DMS79 treated with DMSO at 0.1 percent for 48 hours (cell line): ENCODE measurements around the gene RAB44.
A peak's percentile ranks its signal among the peaks of the same experiment; 100 is the strongest.

ENCODE experiments used
- DNase-seq: peaks from one replicate; lab custom pipeline; 2025; lab: John Stamatoyannopoulos, UW

RAB44 gene

DNA sequence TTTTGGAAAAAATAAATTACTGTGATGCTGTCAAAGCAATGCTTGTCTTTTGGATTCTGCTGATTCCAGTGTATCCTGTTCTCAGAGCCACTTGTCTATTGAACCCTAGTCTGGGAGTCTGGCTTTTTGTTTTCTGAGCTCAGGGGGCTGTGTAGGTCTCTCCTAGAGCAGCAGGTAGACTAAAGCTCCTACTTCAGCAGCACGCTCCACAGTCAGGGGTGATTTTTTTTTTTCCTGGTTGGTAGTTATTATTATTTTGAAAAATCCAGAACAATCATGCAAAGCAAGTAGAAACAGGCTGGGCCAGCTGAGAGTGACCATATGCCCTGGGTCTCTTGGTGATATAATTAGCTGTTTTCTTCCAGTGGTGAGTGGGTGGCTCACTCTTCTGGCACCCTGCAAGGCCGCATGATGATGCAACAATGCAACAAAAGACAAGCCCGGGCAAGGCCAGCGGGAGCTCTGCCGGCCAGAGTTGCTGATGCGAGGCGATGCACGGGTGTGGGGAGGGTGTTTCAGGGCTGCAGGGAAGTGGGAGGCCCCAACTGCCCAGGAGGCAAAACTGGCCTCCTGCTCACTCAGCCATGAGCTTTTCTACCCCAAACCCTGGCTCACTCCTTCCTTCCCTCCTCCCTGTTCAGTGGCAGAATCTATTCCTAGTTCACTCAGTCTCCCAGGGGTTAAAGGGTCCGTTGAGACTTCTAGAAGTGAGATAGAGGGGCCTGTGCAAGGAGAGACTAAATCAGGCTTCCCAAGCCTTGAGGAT lies 30.6 kb upstream of the RAB44 start:
- DNase-seq: peak; percentile 91

DNA sequence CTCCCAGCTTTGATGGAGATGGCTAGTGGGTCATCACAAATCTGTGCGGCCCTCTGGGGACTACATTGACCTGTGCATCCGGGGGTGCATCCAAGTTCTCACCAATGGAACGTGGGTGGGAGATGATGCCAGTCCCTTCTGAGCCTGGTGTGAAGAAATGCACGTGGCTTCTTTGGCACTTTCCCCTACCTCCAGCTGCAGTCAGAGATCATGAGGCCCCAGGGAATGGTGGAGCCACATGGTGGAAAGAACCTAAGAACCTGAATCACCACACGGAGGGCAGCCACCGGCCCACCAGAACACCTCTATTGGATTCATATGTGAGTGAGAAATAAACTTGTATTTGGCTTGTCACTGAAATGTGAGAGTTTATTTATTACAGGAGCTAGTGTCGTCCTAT lies 29.0 kb upstream of the RAB44 start:
- no peak for DNase-seq

GRCh38 chr6:36669002-36669401 lies 28.6 kb upstream of the RAB44 start:
- no peak for DNase-seq

DNA sequence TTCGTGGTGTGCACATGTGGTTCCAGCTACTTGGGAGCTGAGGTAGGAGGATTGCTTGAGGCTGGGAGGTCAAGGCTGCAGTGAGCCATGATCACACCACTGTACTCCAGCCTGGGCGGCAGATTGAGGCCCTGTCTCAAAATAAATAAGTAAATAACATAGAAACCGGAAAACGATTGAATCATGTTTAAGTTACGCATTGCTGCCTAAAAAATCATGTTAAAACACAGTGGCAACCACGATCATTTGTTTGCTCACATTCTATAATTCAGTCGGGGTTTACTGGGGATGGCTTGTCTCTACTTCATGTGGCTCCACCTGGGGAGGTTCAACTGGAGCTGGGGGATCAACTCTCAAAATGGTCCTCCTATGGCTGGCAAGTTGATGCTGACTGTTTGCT lies 27.4 kb upstream of the RAB44 start:
- no peak for DNase-seq

GRCh38 chr6:36671687-36672375 lies 25.8 kb upstream of the RAB44 start:
- DNase-seq: peak; percentile 70

DNA sequence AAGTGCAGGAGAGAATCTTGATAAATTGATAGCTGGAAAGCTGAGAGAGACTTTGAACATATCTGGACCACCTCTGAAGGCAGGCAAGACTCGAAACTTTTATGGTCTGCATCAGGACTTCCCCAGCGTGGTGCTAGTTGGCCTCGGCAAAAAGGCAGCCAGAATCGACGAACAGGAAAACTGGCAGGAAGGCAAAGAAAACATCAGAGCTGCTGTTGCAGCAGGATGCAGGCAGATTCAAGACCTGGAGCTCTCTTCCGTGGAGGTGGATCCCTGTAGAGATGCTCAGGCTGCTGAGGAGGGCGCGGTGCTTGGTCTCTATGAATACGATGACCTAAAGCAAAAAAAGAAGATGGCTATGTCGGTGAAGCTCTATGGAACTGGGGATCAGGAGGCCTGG lies 23.7 kb upstream of the RAB44 start:
- no peak for DNase-seq

DNA sequence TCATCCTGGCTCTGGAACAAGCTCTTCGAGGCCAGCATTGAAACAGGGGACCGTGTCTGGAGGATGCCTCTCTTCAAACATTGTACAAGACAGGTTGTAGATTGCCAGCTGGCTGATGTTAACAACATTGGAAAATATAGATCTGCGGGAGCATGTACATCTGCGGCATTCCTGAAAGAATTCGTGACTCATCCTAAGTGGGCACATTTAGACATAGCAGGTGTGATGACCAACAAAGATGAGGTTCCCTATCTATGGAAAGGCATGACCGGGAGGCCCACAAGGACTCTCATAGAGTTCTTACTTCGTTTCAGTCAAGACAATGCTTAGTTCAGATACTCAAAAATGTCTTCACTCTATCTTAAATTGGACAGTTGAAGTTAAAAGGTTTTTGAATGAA lies 22.7 kb upstream of the RAB44 start:
- no peak for DNase-seq

DNA sequence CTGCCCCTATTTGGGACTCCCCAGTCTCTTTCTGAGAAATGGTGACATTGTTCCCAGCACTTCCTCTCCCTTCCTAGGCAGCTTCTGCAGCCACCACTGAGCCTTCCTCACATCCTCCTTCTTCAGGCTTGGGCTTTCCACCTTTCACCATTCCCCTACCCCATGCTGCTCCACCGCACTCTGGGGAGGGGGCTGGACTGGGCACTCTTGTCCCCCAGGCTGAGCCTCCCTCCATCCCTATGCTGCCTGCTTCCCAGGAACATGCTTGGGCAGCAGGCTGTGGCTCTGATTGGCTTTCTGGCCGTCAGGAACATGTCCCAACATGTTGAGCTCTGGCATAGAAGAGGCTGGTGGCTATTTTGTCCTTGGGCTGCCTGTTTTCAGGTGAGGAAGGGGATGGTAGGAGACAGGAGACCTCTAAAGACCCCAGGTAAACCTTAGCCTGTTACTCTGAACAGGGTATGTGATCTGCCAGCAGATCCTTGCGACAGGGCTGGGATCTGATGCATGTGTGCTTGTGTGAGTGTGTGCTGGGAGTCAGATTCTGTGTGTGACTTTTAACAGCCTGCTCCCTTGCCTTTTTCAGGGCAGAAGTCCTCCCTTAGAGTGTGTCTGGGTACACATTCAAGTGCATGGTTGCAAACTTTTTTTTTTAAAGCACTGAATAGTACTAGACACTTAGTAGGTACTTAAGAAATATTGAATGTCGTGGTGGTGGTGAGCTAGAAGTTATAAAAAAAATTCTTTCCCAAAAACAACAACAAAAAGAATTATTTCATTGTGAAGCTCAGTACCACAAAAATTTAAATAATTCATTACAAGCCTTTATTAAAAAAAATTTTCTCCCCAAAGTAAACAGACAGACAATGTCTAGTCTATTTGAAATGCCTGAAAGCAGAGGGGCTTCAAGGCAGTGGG lies 21.2 kb upstream of the RAB44 start:
- peak; percentile 77 for DNase-seq

GRCh38 chr6:36677059-36677749 lies 20.4 kb upstream of the RAB44 start:
- peak; percentile 44 for DNase-seq

DNA sequence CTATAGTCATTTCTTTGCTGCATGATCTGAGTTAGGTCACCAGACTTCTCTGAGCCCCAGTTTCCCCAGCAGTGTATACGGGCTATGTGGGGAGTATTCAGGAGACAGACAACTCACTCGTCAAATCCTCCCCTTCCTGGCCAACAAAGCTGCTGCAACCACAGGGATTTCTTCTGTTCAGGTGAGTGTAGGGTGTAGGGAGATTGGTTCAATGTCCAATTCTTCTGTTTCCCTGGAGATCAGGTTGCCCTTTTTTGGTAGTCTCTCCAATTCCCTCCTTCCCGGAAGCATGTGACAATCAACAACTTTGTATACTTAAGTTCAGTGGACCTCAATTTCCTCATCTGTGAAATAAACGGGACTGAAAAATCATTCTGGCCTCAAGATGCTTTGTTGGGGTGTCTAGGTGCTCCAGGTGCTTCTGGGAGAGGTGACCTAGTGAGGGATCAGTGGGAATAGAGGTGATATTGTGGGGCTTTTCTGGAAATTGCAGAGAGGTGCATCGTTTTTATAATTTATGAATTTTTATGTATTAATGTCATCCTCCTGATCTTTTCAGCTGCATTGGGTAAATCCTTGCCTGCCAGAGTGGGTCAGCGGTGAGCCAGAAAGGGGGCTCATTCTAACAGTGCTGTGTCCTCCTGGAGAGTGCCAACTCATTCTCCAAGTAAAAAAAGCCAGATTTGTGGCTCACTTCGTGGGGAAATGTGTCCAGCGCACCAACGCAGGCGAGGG lies 19.7 kb upstream of the RAB44 start:
- peak; percentile 61 for DNase-seq

DNA sequence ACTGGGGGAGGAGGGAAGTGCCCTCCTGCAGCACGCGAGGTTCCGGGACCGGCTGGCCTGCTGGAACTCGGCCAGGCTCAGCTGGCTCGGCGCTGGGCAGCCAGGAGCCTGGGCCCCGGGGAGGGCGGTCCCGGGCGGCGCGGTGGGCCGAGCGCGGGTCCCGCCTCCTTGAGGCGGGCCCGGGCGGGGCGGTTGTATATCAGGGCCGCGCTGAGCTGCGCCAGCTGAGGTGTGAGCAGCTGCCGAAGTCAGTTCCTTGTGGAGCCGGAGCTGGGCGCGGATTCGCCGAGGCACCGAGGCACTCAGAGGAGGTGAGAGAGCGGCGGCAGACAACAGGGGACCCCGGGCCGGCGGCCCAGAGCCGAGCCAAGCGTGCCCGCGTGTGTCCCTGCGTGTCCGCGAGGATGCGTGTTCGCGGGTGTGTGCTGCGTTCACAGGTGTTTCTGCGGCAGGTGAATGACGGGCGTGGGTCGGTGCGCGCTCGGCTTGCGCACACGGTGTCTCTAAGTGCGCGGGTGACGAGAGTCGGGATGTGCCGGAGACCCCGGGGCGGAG lies 19.1 kb upstream of the RAB44 start, which contains the start of gene CDKN1A:
CDKN1A (plus strand) TSS at position 227 of the 555 bp plus-strand sequence. CDS start 5,388 bp downstream, outside the sequence.
- DNase-seq: peak; percentile 86

DNA sequence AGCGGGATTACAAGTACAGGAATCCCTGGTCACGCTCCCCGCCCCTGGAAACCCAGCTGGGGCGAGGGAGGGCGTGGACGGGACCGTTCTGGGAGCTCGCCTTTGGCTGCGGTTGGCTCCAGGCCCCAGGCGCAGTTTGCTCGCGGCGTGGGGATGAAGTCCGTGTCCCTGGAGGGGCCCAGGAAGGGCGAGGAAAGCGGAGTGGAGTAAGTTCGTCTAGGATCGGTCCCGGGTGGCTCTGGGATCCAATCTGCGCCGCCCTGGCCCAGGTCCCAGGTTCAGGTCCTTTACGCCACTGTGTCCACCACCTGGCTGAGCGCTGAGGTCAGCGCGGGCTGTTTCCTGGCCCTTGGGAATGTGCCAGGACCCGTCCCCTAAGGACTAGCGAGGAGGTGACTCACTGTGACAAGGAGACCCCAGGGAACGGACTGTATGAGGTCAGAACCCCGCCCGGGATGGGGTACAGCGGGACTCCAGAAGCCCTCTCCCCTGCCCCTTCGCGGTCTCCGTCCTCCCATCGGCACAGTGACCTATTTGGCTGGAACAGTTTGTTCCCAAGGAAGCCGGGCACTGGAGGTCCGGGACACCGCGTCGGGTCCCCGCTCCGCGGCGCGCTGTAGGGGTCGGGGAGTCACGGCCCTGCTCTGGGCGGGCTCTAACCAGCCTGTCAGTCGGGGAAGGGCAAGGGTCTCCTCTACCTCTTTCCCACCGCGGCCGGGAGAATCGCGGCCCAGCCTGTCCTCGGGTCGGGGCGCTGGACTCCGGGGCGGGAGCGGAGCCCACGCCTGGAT lies 18.4 kb upstream of the RAB44 start:
- peak; percentile 46 for DNase-seq

DNA sequence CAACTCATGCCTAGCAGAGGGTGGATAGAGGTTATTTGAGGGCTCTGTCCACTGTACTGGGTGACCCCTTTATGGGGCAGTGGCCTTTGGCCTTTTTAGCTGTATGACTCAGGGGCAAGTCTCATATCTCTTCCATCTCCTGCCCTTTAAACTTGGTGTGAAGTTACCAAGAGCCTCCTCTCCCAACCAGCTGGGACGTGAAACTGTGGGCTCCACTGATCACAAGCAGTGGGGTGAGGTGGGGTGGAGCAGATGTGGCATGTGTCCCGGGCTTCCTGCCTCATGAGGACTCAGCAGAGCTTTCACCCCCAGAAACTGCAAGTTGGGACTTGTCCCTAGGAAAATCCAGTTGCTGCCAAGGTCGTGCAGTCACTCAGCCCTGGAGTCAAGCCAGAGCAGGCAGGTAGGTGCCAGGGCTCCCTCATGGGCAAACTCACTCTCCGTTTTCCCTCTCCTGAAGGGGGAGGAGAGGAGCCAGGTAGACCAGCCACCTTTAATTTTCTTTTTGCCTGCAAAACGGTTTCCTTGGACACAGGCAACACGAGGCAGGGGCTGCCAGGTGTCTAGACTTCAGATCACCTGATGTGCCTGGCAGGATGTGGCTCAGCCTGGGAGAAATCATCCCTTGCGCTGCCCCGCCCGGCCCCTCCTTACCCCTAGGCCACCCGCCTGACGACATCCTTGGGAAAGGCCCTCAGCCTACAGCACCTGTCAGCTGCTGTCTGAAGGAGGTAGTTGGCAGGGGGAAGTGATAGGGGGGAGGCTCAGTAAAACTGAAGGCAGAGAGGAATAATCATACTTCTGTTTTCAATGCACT lies 15.1 kb upstream of the RAB44 start:
- peak; percentile 98 for DNase-seq

- no peak for DNase-seq
Observed at GRCh38 chr6:36683145-36683655, 14.4 kb upstream of the RAB44 start.

- no peak for DNase-seq
Observed at GRCh38 chr6:36683656-36684446, 13.8 kb upstream of the RAB44 start.

DNA sequence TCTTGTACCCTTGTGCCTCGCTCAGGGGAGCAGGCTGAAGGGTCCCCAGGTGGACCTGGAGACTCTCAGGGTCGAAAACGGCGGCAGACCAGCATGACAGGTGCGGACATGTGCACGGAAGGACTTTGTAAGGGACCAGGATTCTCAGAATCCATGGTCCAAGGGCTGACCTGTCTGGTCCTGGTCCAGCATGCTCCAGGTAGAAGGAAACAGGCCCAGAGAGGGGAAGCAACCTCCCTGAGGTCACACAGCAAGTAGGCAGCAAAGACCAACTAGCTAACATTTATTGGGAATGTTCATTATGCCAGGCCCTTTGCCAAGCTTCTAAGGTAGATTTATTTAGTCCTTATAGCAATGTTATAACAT lies 13.2 kb upstream of the RAB44 start:
- no peak for DNase-seq

DNA sequence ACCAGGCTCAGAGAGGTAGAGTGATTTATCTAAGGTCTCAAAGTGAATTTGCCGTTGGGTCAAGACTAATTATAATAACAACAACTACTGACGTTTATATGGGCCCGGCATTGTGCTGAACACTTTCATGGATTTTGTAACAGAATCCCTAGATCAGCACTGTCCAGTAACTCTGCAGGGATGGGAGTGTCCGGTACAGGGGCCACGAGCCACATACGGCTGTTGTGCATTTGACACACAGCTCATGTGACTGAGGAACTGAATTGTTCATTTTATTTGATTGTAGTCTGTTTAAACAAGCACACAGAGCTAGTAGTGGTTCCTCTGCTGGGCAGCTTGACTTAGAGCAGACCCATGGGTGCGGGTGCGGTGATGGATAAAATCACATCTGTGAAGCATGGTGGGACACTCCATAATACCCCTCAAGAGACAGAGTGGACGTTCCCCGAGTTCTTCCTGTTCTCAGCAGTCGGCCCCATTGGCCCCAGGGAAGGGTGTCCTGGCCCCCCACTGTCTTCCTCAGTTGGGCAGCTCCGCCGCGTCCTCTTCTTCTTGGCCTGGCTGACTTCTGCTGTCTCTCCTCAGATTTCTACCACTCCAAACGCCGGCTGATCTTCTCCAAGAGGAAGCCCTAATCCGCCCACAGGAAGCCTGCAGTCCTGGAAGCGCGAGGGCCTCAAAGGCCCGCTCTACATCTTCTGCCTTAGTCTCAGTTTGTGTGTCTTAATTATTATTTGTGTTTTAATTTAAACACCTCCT lies 12.3 kb upstream of the RAB44 start:
- no peak for DNase-seq
